GM12872 (cell line): ENCODE data around the gene PRDM8.

Source experiments
- TF ChIP-seq, protein P1 (sequence below): IDR thresholded peaks from 3 replicates; pipeline ENCODE4 v1.5.1; 2011; ENCODE audit warnings: low read depth, mild to moderate bottlenecking, low read length, moderate library complexity; ENCODE audit not compliant: insufficient read depth

The PRDM8 gene

DNA sequence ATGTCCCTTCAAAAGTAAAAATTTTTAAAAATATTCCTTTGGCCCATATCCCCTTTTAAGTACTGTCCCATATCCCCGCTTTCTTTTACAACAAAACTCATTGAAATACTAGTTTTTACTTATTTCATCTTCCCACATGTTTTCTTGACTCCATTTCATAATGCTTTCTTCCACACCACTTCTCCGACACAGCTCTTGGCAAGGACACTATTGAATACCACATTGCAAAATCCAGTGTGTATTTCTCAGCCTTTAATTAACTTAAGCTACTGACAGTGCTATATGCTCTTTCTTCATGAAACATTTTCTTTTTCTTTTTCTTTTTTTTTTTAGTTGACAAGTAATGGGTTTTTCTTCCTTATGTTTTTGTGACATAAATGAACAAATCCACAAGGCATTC, 28.8 kb downstream of the PRDM8 start:
- TF ChIP-seq, protein P1, sequence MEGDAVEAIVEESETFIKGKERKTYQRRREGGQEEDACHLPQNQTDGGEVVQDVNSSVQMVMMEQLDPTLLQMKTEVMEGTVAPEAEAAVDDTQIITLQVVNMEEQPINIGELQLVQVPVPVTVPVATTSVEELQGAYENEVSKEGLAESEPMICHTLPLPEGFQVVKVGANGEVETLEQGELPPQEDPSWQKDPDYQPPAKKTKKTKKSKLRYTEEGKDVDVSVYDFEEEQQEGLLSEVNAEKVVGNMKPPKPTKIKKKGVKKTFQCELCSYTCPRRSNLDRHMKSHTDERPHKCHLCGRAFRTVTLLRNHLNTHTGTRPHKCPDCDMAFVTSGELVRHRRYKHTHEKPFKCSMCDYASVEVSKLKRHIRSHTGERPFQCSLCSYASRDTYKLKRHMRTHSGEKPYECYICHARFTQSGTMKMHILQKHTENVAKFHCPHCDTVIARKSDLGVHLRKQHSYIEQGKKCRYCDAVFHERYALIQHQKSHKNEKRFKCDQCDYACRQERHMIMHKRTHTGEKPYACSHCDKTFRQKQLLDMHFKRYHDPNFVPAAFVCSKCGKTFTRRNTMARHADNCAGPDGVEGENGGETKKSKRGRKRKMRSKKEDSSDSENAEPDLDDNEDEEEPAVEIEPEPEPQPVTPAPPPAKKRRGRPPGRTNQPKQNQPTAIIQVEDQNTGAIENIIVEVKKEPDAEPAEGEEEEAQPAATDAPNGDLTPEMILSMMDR: no peak

DNA sequence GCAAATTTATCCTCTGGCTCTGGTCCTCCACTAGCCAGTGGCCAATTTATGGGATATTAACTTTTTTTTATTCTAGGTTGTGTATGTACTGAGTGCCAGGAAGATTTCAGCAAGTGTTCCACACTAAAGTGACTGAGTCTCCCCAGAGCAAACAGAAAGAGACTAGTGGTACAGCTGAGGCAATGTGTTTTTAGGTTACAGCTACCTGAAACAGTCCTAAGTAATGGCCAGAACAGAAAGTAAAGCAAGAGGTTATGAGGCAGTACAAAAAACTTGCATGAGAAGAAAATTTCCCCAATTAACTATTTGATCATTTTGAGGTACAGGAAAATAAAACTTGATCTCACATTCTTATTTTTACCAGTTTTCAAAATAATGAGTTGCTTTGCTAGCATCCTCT, 31.2 kb downstream of the PRDM8 start:
- TF ChIP-seq, protein P1: no peak

DNA sequence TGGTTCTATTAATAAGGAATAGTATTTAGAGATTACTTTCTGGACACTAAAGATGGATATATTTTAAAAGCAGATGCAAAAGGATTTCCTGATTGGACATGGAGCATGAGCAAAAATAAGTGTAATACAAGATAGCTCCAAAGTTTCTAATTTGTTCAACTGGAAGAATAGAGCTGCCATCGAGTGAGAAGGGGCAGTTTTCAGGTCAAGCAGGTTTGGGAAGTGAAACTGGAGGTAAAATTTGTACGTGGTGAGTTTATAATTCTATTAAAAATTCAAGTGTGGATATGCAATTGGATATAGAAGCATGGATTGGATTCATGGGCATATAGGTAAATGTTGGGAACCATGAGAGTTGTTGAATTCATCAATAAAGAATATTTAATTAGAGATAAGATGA, 31.8 kb downstream of the PRDM8 start:
- TF ChIP-seq, protein P1: no peak

DNA sequence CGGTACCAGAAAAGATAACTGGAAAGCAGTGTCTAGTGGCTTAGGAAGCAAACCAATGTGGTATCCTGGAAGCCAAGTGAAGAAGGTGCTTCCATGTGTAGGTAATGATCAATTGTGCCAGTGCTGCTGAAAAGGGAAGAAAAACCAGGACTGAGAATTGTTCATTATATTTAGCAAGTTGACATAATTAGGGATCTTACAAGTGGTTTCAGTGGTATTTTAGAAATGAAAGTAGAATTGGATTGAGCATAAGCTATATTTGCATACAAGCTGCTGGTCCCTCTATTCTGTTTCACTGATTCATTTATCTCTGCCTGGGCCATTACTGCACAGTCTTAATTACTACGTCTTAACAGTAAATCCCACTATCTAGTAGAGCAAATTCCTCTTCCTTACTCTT, 32.3 kb downstream of the PRDM8 start:
- TF ChIP-seq, protein P1: no peak

DNA sequence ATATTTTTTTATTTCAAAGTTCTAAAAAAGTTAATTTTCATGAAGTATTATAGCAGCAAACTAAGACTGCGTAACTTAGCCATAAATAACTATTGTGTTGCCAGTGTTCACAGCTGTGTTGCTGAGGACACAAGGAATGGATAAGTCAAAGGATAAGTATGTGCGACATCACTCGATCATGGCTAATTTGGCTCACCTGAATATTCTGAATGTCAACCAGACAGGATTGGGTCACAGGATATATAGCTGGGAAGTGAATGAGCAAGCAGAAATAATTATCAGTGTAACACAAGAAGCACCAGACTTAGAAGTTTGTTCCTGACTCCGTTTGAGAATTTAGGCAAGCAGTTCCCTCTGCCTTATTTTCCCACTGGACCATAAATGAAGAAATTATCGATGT, 33.9 kb downstream of the PRDM8 start:
- TF ChIP-seq, protein P1: no peak

DNA sequence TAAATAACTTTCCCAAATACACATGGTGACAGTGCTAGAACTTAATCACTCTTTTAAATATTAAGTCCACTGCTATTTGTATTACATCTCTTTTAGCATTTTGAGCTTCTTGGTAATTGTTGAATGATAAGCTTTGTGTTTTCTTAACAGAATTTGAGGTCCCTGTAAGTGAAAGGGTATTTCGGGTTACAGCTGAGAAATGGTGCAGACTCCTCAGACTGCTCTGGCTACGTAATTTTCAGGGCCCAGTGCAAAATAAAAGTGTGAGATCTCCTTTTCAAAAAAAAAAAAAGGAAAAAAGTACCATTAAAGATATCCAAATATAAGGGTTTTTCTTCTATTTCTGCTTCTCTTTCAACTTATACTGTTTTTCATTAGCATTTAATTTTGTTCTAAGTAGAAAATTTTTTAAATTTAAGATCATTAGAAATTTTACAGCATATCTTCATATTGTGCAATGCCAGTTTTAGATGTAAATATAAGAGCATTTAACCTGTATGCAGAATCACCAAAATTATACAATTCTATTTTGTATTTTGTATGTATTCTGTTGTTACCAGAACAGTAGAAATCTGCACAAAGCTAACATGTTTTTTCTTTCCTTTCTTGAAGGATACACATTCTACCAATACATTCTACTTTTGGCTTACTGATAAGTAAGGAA, 35.5 kb downstream of the PRDM8 start:
- TF ChIP-seq, protein P1: no peak

DNA sequence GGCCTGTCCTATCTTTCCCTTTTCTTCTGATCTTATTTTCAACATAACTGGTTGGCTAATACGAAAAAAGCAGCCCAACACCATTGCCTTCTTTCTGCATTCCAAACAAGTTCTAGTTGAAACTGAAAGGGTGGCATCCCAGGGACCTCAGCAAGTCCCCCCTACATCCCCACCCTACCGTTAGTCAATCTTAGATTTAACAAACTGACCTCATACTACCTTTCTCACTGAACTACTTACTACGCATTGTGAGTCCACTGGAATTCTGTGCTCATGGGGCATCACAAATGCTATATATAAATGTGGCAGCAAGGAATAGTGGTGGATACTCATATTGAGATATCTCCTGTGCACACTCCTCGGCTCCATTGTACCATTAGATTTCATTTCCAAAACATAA, 36.1 kb downstream of the PRDM8 start:
- TF ChIP-seq, protein P1: no peak
